Measurements from ENCODE around the gene BLOC1S1.
A peak's percentile ranks its signal among the peaks of the same experiment; 100 is the strongest.

Gene BLOC1S1

GRCh38 chr12:55724940-55725309 is 9.1 kb downstream of the BLOC1S1 start:
- H3K4me3 ChIP-seq (ENCODE audit: low read depth, low read length), result no peak overlapping the region
- DNase-seq (ENCODE audit: low read depth, low spot score), result no peak
- ChIA-PET CTCF (interaction anchor here (0.6 to 7.1 kb wide), 7 partner anchors 9 to 305 kb away, joined by 3 to 79 read pairs (median 3); partner anchors contain the start of gene BLOC1S1), POLR2A (interaction anchor here (0.6 kb wide), 1 partner anchor 12 kb away, joined by 3 read pairs; no protein-coding TSS in a partner anchor)
- TF ChIP-seq, protein P1, sequence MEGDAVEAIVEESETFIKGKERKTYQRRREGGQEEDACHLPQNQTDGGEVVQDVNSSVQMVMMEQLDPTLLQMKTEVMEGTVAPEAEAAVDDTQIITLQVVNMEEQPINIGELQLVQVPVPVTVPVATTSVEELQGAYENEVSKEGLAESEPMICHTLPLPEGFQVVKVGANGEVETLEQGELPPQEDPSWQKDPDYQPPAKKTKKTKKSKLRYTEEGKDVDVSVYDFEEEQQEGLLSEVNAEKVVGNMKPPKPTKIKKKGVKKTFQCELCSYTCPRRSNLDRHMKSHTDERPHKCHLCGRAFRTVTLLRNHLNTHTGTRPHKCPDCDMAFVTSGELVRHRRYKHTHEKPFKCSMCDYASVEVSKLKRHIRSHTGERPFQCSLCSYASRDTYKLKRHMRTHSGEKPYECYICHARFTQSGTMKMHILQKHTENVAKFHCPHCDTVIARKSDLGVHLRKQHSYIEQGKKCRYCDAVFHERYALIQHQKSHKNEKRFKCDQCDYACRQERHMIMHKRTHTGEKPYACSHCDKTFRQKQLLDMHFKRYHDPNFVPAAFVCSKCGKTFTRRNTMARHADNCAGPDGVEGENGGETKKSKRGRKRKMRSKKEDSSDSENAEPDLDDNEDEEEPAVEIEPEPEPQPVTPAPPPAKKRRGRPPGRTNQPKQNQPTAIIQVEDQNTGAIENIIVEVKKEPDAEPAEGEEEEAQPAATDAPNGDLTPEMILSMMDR (IDR thresholded peaks at IDR 0.05; ENCODE audit: insufficient read depth, low read length, missing control alignments), result no peak

DNA sequence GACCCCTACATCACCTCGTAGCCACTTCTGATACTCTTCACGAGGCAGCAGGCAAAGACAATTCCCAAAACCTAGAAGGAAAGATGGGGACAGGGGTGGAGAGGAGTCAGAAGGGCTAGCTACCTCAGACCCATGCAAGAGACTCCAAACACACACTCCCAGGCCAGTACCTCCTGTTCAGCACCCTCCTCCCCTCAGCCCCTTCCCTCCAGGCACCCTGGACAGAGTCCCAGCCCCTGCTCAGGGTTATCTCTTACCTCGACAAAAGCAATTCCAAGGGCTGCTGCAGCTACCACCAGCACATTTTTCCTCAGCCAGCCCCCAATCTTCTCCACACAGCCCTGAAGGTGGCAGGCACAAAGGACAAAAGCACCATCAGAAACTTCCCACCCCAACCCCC is 9.7 kb downstream of the BLOC1S1 start:
- DNase-seq (ENCODE audit: low read depth, low spot score), result no peak
- H3K4me3 ChIP-seq (ENCODE audit: low read depth, low read length), result peak overlapping the region; percentile 23
- ChIA-PET POLR2A (no interaction called here), CTCF (interaction anchor here (0.6 to 7.1 kb wide), 7 partner anchors 9 to 304 kb away, joined by 3 to 79 read pairs (median 3); partner anchors contain the start of gene BLOC1S1)
- TF ChIP-seq, protein P1 (IDR thresholded peaks at IDR 0.05; ENCODE audit: insufficient read depth, low read length, missing control alignments), result no peak

GRCh38 chr12:55726971-55727370 is 11.1 kb downstream of the BLOC1S1 start:
- DNase-seq (ENCODE audit: low read depth, low spot score), result no peak
- POLR2A ChIA-PET, result no interaction called here
- TF ChIP-seq, protein P1 (IDR thresholded peaks at IDR 0.05; ENCODE audit: insufficient read depth, low read length, missing control alignments), result no peak
- CTCF ChIA-PET, result interaction anchor here (4.3 kb wide), 1 partner anchor 12 kb away, joined by 63 read pairs; no protein-coding TSS in a partner anchor
- peak overlapping the region; percentile 88 for H3K4me3 ChIP-seq (ENCODE audit: low read depth, low read length)

DNA sequence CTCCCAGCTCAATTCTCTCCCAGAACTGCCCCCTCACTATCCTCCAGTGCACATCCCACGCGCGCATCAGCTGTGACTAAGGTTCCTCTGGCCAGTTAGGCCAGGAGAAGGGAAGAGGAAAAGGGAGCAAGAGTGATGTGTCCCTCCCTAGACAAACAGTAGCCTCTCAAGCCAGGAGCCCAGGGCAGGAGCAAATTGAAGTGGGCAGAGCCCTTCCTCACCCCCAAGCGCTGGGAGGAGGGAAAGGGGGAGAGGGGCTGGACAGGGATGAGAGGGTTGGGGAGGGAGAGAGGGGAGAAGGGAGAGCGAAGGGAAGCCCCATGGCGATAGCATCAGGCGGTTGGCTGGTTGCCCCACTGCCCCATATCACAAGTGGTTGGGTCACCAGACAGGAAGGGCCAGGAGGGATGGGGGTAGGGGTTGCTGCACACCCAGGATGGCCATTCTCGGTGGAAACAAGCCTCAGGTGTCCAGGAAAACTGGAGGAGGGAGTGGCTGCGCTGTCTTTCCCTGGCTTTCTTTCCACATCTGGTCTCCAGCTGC is 11.9 kb downstream of the BLOC1S1 start:
- DNase-seq (ENCODE audit: low read depth, low spot score), result no peak
- CTCF ChIA-PET, result interaction anchor here (4.3 kb wide), 1 partner anchor 11 kb away, joined by 63 read pairs; no protein-coding TSS in a partner anchor
- peak overlapping the region; percentile 88 for H3K4me3 ChIP-seq (ENCODE audit: low read depth, low read length)
- TF ChIP-seq, protein P1 (IDR thresholded peaks at IDR 0.05; ENCODE audit: insufficient read depth, low read length, missing control alignments), result no peak
- POLR2A ChIA-PET, result no interaction called here

DNA sequence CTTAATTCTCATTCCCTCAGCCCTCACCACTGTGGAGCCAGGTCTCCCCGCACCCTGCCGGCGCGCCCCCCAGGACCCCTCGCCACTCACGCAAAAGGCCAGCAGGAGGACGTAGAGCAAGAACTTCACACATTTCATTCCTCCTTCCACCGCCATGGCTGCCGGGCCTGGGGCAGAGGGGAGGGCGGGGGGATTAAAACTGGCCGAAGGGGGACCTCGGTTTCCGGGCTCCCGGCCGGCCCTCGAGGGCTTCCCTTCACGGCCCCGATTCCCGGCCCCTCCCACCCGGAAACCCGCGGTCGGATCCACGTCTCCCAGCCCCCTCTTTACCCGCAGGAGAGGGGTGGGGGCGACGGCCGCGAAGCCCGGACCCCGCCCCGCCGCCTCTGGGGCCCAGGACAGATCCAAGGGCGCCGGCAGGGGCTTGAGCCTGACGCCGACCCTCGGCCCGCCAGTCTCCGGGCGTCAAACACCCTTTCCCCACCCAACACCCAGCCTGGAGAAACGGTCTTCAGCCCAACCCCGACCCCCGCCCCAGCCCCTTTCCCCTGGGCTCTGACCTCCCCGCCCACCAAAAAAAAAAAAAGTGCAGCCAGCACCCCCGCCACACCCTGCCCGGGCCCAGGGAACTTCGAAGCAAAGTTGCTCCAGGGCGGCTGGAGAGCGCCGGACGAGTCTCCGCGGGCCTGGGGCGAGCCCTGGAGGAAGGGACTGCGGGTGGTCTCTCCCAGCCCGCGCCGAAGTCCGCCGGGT is 12.5 kb downstream of the BLOC1S1 start:
- ChIA-PET CTCF (interaction anchor here (1.7 to 4.3 kb wide), 3 partner anchors 10 to 72 kb away, joined by 5 to 63 read pairs (median 14); no protein-coding TSS in a partner anchor), POLR2A (interaction anchor here (0.6 to 2.2 kb wide), 8 partner anchors 8 to 793 kb away, joined by 3 to 39 read pairs (median 12); partner anchors contain the start of genes BLOC1S1, GDF11, RAB5B and RBMS2)
- TF ChIP-seq, protein P1 (IDR thresholded peaks at IDR 0.05; ENCODE audit: insufficient read depth, low read length, missing control alignments), result no peak
- H3K4me3 ChIP-seq (ENCODE audit: low read depth, low read length), result peak overlapping the region; percentile 88
- DNase-seq (ENCODE audit: low read depth, low spot score), result no peak
